WTC11 (cell line): Measurements from ENCODE around the gene PLXDC2.

Experiments used
- ATF3 ChIP-seq: sonication (generic); formaldehyde crosslinking; conservative IDR thresholded peaks from 2 replicates; pipeline ENCODE4 v1.8.1; 2022; ENCODE audit warnings: mild to moderate bottlenecking, missing genetic modification reagents
- ATF6 ChIP-seq: sonication (generic); formaldehyde crosslinking; IDR thresholded peaks from 2 replicates; pipeline ENCODE4 v1.8.1; 2023; ENCODE audit warnings: mild to moderate bottlenecking, missing genetic modification reagents
- HMGXB4 ChIP-seq: sonication (generic); formaldehyde crosslinking; IDR thresholded peaks from 2 replicates; pipeline ENCODE4 v1.8.1; 2023; ENCODE audit warnings: mild to moderate bottlenecking, moderate library complexity, missing genetic modification reagents
- IRF1 ChIP-seq: sonication (generic); formaldehyde crosslinking; IDR thresholded peaks from 2 replicates; pipeline ENCODE4 v1.8.0; 2023; ENCODE audit warnings: missing genetic modification reagents
- KAT7 ChIP-seq: sonication (generic); formaldehyde crosslinking; IDR thresholded peaks from 2 replicates; pipeline ENCODE4 v1.8.1; 2023; ENCODE audit warnings: missing genetic modification reagents, mild to moderate bottlenecking, borderline replicate concordance
- NR1H2 ChIP-seq: sonication (generic); formaldehyde crosslinking; IDR thresholded peaks from 2 replicates; pipeline ENCODE4 v1.9.0; 2021; ENCODE audit warnings: mild to moderate bottlenecking, moderate library complexity, missing genetic modification reagents
- NR3C1 ChIP-seq: sonication (generic); formaldehyde crosslinking; conservative IDR thresholded peaks from 2 replicates; pipeline ENCODE4 v1.8.1; 2023; ENCODE audit warnings: low read depth, mild to moderate bottlenecking, missing genetic modification reagents
- TCF7 ChIP-seq: sonication (generic); formaldehyde crosslinking; IDR thresholded peaks from 2 replicates; pipeline ENCODE4 v1.8.0; 2022; ENCODE audit warnings: mild to moderate bottlenecking, low read depth, missing genetic modification reagents, moderate library complexity
- ZMAT4 ChIP-seq: fragments of 250-450 bp; sonication (Bioruptor Pico); IDR thresholded peaks from 2 replicates; pipeline ENCODE4 v1.9.0; 2021; ENCODE audit warnings: mild to moderate bottlenecking
- ZNF232 ChIP-seq: sonication (generic); formaldehyde crosslinking; IDR thresholded peaks from 2 replicates; pipeline ENCODE4 v1.8.0; 2022; ENCODE audit warnings: mild to moderate bottlenecking, missing genetic modification reagents
- ZNF423 ChIP-seq: fragments of 250-450 bp; sonication (Bioruptor Pico); IDR thresholded peaks from 2 replicates; pipeline ENCODE4 v2.1.2; 2022; ENCODE audit warnings: mild to moderate bottlenecking, moderate library complexity
- TF ChIP-seq, protein P1 (sequence below): fragments of 200-600 bp; IDR thresholded peaks from 2 replicates; pipeline ENCODE4 v1.8.0; 2022; ENCODE audit warnings: antibody characterized with exemption
- TF ChIP-seq, protein P2 (sequence below): sonication (generic); formaldehyde crosslinking; IDR thresholded peaks from 2 replicates; pipeline ENCODE4 v1.8.1; 2022; ENCODE audit warnings: missing genetic modification reagents, borderline replicate concordance
- TF ChIP-seq, protein P3 (sequence below): sonication (generic); formaldehyde crosslinking; IDR thresholded peaks from 2 replicates; pipeline ENCODE4 v1.8.0; 2023; ENCODE audit warnings: mild to moderate bottlenecking, missing genetic modification reagents

DNA sequence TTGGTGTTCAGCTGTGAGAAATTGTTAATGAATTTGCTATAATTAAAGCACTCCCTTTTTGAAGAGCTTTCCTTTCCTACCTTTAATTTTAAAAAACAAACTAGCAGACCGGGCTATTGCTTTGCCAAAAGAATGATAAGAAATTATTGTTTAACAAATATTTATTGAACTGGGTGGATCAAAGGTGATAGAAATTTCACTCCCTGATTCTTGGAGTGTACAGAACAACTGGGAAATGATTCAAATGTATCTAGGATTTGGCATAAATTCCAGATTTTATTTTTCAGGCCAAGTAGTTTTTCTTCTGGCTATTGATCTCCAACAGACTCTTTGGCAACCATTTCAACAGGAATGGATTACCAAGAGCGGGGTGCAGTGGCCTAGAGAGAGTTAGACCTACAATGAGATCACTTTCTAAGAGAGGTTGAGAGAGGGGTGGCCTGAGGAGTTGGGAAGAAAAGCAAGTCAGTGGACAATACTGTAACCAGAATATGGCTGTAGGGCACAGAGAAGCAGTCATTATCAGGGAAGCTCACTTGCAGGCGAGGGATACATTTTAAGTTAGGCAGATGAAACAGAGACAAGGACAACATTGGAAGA is 71.9 kb downstream of the PLXDC2 start:
- TF ChIP-seq, protein P1, sequence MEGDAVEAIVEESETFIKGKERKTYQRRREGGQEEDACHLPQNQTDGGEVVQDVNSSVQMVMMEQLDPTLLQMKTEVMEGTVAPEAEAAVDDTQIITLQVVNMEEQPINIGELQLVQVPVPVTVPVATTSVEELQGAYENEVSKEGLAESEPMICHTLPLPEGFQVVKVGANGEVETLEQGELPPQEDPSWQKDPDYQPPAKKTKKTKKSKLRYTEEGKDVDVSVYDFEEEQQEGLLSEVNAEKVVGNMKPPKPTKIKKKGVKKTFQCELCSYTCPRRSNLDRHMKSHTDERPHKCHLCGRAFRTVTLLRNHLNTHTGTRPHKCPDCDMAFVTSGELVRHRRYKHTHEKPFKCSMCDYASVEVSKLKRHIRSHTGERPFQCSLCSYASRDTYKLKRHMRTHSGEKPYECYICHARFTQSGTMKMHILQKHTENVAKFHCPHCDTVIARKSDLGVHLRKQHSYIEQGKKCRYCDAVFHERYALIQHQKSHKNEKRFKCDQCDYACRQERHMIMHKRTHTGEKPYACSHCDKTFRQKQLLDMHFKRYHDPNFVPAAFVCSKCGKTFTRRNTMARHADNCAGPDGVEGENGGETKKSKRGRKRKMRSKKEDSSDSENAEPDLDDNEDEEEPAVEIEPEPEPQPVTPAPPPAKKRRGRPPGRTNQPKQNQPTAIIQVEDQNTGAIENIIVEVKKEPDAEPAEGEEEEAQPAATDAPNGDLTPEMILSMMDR = no peak
- TF ChIP-seq KAT7 (CRISPR knock-in tag) (no peak), NR1H2 (no peak), ATF6 (CRISPR knock-in tag) (no peak), ZMAT4 (CRISPR knock-in tag) (no peak), IRF1 (CRISPR knock-in tag) (no peak), ZNF232 (CRISPR knock-in tag) (no peak), ZNF423 (CRISPR knock-in tag) (no peak), TCF7 (CRISPR knock-in tag) (no peak), ATF3 (CRISPR knock-in tag) (no peak), NR3C1 (CRISPR knock-in tag) (no peak), HMGXB4 (CRISPR knock-in tag) (no peak)
- TF ChIP-seq, protein P2, sequence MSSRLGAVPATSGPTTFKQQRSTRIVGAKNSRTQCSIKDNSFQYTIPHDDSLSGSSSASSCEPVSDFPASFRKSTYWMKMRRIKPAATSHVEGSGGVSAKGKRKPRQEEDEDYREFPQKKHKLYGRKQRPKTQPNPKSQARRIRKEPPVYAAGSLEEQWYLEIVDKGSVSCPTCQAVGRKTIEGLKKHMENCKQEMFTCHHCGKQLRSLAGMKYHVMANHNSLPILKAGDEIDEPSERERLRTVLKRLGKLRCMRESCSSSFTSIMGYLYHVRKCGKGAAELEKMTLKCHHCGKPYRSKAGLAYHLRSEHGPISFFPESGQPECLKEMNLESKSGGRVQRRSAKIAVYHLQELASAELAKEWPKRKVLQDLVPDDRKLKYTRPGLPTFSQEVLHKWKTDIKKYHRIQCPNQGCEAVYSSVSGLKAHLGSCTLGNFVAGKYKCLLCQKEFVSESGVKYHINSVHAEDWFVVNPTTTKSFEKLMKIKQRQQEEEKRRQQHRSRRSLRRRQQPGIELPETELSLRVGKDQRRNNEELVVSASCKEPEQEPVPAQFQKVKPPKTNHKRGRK (CRISPR knock-in tag) = no peak
- TF ChIP-seq, protein P3, sequence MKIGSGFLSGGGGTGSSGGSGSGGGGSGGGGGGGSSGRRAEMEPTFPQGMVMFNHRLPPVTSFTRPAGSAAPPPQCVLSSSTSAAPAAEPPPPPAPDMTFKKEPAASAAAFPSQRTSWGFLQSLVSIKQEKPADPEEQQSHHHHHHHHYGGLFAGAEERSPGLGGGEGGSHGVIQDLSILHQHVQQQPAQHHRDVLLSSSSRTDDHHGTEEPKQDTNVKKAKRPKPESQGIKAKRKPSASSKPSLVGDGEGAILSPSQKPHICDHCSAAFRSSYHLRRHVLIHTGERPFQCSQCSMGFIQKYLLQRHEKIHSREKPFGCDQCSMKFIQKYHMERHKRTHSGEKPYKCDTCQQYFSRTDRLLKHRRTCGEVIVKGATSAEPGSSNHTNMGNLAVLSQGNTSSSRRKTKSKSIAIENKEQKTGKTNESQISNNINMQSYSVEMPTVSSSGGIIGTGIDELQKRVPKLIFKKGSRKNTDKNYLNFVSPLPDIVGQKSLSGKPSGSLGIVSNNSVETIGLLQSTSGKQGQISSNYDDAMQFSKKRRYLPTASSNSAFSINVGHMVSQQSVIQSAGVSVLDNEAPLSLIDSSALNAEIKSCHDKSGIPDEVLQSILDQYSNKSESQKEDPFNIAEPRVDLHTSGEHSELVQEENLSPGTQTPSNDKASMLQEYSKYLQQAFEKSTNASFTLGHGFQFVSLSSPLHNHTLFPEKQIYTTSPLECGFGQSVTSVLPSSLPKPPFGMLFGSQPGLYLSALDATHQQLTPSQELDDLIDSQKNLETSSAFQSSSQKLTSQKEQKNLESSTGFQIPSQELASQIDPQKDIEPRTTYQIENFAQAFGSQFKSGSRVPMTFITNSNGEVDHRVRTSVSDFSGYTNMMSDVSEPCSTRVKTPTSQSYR (CRISPR knock-in tag) = no peak
